Fibroblast of lung (primary cell): ENCODE measurements around the gene SERPINB1. TPM values are rescaled to one million over a fixed set of nuclear protein-coding genes. Genes with fewer than 3 reads are reported as not detected.

Experiments used
- DNase-seq, 2 donors: peaks; one replicate each; pipeline versions ENCODE4 v3.0.0 to v3.0.0-alpha.2; 2010; ENCODE audit warnings: low read depth in 2 of 2
- H2AFZ ChIP-seq: 2 replicates; pipeline ENCODE4 v1.5.1; 2012; ENCODE audit warnings: low read length, control low read depth, inconsistent platforms
- H3K27ac ChIP-seq: 2 replicates; pipeline ENCODE4 v1.5.1; 2011; ENCODE audit warnings: low read length, control low read depth; ENCODE audit not compliant: insufficient read depth
- H3K27me3 ChIP-seq: 2 replicates; pipeline ENCODE4 v1.5.1; 2011; ENCODE audit warnings: mild to moderate bottlenecking, low read length; ENCODE audit not compliant: control insufficient read depth, insufficient read depth
- H3K36me3 ChIP-seq: 2 replicates; pipeline ENCODE4 v1.5.1; 2011; ENCODE audit warnings: low read length; ENCODE audit not compliant: control insufficient read depth, insufficient read depth
- H3K4me1 ChIP-seq: 2 replicates; pipeline ENCODE4 v1.5.1; 2011; ENCODE audit warnings: low read length; ENCODE audit not compliant: control insufficient read depth, insufficient read depth; ENCODE audit errors: extremely low read depth
- H3K4me2 ChIP-seq: 2 replicates; pipeline ENCODE4 v1.5.1; 2011; ENCODE audit warnings: low read length, control low read depth; ENCODE audit not compliant: insufficient read depth; ENCODE audit errors: extremely low read depth
- H3K4me3 ChIP-seq, 4 experiments: fragments of 200-600 bp in 1 of 4; sonication (generic) in 1 of 4; replicated peaks in 1 of 4; 2 replicates each; pipeline ENCODE4 v1.5.1; 2011 to 2016; ENCODE audit warnings: low read length in 4 of 4, low read depth in 3 of 4, mild to moderate bottlenecking in 3 of 4, control low read depth in 2 of 4, inconsistent platforms in 1 of 4, mixed read lengths in 1 of 4; ENCODE audit not compliant: insufficient read depth in 1 of 4; ENCODE audit errors: control extremely low read depth in 1 of 4
- H3K79me2 ChIP-seq: 2 replicates; pipeline ENCODE4 v1.5.1; 2012; ENCODE audit warnings: mild to moderate bottlenecking, low read length, inconsistent platforms; ENCODE audit not compliant: control insufficient read depth, insufficient read depth
- H3K9ac ChIP-seq: 2 replicates; pipeline ENCODE4 v1.5.1; 2011; ENCODE audit warnings: mild to moderate bottlenecking, low read length, control low read depth; ENCODE audit not compliant: insufficient read depth
- H3K9me3 ChIP-seq: 2 replicates; pipeline ENCODE4 v1.5.1; 2012; ENCODE audit warnings: low read depth, low read length; ENCODE audit not compliant: control insufficient read depth, insufficient read depth
- H4K20me1 ChIP-seq: 2 replicates; pipeline ENCODE4 v1.5.1; 2011; ENCODE audit warnings: low read length; ENCODE audit not compliant: control insufficient read depth, insufficient read depth; ENCODE audit errors: extremely low read depth
- CTCF ChIP-seq, 2 donors: IDR thresholded peaks in 1 of 2; conservative IDR thresholded peaks in 1 of 2; 1 replicate in 1 of 2; 2 replicates in 1 of 2; pipeline ENCODE4 v1.5.1; 2011 to 2012; ENCODE audit warnings: low read length in 2 of 2, control low read depth in 1 of 2, inconsistent platforms in 1 of 2, low read depth in 1 of 2, mild to moderate bottlenecking in 1 of 2
- EZH2 ChIP-seq: IDR thresholded peaks from 2 replicates; pipeline ENCODE4 v1.5.1; 2012; ENCODE audit warnings: low read length, control low read depth, mild to moderate bottlenecking; ENCODE audit errors: missing control alignments
- polyA plus RNA-seq, 2 donors: library from polyadenylated mRNA; depleted of rRNA in 1 of 2; stranded (reverse) in 1 of 2; unstranded in 1 of 2; fragments of >200 nt; gene quantifications; 2 replicates each; pipeline ENCODE4 v1.2.1, GENCODE V29; 2011 to 2012; ENCODE audit warnings: missing spikeins in 1 of 2
- total RNA-seq: library from RNA; depleted of rRNA; stranded (reverse); fragments of >200 nt; gene quantifications from 2 replicates; pipeline ENCODE4 v1.2.1, GENCODE V29; 2014

The SERPINB1 gene
- total and polyA plus RNA-seq, 2 donors (not counting 1 experiment from before 2014, with no cell fraction given) = 19.3 to 39.5 TPM

DNA sequence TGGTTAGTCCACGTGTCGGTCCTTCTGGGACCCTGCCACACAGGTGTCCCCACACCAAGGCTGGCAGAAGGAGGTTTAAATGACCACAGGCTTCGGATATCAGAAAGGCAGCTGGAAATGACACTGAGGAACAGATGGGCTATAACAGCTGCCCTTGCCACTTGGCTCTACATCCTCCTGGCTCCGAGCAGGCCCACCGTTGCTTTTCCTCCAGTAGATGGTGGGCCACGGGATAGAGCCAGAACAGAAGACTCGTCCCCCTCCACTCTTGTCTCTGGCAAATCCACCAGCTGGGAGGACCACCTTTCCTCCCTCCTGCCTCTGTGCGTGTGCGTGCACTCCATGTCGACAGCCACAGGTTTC lies 58.9 kb downstream of the SERPINB1 start:
- Histone ChIP-seq H3K79me2 (peaks cover 14% of the 10 kb centered on the region), H3K27ac (no peak overlapping the region), H3K9ac (no peak overlapping the region), H4K20me1 (no peaks in the 10 kb centered on the region), H2AFZ (no peak overlapping the region), H3K4me3 (no peak overlapping the region), H3K36me3 (peaks cover 11% of the 10 kb centered on the region), H3K4me2 (no peak overlapping the region), H3K4me1 (no peaks in the 10 kb centered on the region), H3K27me3 (no peaks in the 10 kb centered on the region), H3K9me3 (no peaks in the 10 kb centered on the region)
- no peak for DNase-seq
- TF ChIP-seq EZH2 (no peak), CTCF (conservative IDR thresholded peaks at IDR 0.05 in 1 of 2, IDR thresholded peaks at IDR 0.05 in 1 of 2; ENCODE audit: low read depth in 1 of 2, low read length in 2 of 2) (no peak)

DNA sequence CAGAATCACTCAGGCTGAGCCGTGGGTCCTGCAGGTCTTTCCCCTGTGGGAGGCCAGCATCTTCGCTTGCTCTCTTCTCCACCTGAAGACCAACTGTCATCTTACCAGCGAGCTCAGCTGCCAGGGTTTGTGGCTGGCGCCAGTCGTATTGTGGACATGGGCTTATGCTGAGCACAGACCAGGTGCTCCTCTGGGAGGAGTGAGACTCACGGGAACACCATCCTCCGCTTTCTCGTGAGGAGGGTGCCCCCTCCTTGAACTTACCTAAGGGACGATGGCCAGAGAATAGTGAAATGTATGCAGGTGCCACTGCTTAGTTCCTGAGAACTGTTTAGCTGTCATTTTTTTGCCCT lies 59.3 kb downstream of the SERPINB1 start:
- peaks cover 11% of the 10 kb centered on the region for H3K36me3 ChIP-seq
- no peak for TF ChIP-seq CTCF (conservative IDR thresholded peaks at IDR 0.05 in 1 of 2, IDR thresholded peaks at IDR 0.05 in 1 of 2; ENCODE audit: low read depth in 1 of 2, low read length in 2 of 2)
- TF ChIP-seq EZH2 = no peak
- no peaks in the 10 kb centered on the region for H3K27me3 ChIP-seq
- H3K9me3 ChIP-seq = no peaks in the 10 kb centered on the region
- H3K79me2 ChIP-seq = peaks cover 17% of the 10 kb centered on the region
- no peak overlapping the region for H3K9ac ChIP-seq
- DNase-seq = no peak
- no peaks in the 10 kb centered on the region for H4K20me1 ChIP-seq
- H3K4me2 ChIP-seq = no peak overlapping the region
- H3K4me3 ChIP-seq = no peak overlapping the region
- H3K4me1 ChIP-seq = no peaks in the 10 kb centered on the region
- H2AFZ ChIP-seq = no peak overlapping the region
- no peak overlapping the region for H3K27ac ChIP-seq

Other genes starting within 250 kb of the SERPINB1 start
- 0.26 and 0.33 TPM in 2 replicates for gene MYLK4, start 90.9 kb downstream of the SERPINB1 start, total RNA-seq
- gene MYLK4, start 90.9 kb downstream of the SERPINB1 start, polyA plus RNA-seq = 0.24 and 0.59 TPM in 2 replicates
- 33.1 and 40.8 TPM in 2 replicates for gene WRNIP1, start 76.5 kb downstream of the SERPINB1 start, total RNA-seq
- 29.7 and 32.4 TPM in 2 replicates for gene WRNIP1, start 76.5 kb downstream of the SERPINB1 start, polyA plus RNA-seq
- gene SERPINB9, start 61.4 kb upstream of the SERPINB1 start, total RNA-seq = 2.6 and 4.3 TPM in 2 replicates
- gene SERPINB9, start 61.4 kb upstream of the SERPINB1 start, polyA plus RNA-seq = 6.2 and 6.4 TPM in 2 replicates
- gene SERPINB6, start 129.7 kb upstream of the SERPINB1 start, total RNA-seq = 71.7 and 83.9 TPM in 2 replicates
- 158 and 181 TPM in 2 replicates for gene SERPINB6, start 129.7 kb upstream of the SERPINB1 start, polyA plus RNA-seq
- gene NQO2, start 158.0 kb upstream of the SERPINB1 start, total RNA-seq = 12.1 and 18.7 TPM in 2 replicates
- 13.5 and 40.8 TPM in 2 replicates for gene NQO2, start 158.0 kb upstream of the SERPINB1 start, polyA plus RNA-seq
- 20.3 and 22.1 TPM in 2 replicates for gene RIPK1, start 226.6 kb upstream of the SERPINB1 start, total RNA-seq
- gene RIPK1, start 226.6 kb upstream of the SERPINB1 start, polyA plus RNA-seq = 24.9 and 29.3 TPM in 2 replicates